Kidney (tissue), 14 donors: Measurements from ENCODE around the gene STK25. TPM values are rescaled to one million over a fixed set of nuclear protein-coding genes. Genes with fewer than 3 reads are reported as not detected.

ENCODE experiments used
- DNase-seq, 5 donors: peaks; one replicate each; pipeline ENCODE4 v3.0.0-alpha.2; 2013 to 2020
- FAIRE-seq: peaks from 2 replicates; lab custom pipeline; 2012; peaks lifted over from hg19 to GRCh38; lab: Jason Lieb, UNC
- H3K27ac ChIP-seq, 2 donors: one replicate each; pipeline ENCODE4 v1.7.0; 2013; ENCODE audit warnings: low read depth in 2 of 2, low read length in 2 of 2, inconsistent platforms in 1 of 2
- H3K27me3 ChIP-seq: one replicate; pipeline ENCODE4 v1.7.1; 2013; ENCODE audit warnings: low read length, inconsistent platforms; ENCODE audit not compliant: control insufficient read depth, insufficient read depth
- H3K36me3 ChIP-seq, 3 donors: one replicate each; pipeline versions ENCODE4 v1.7.0 to v1.7.1; 2013; ENCODE audit warnings: low read length in 3 of 3, control low read depth in 1 of 3, inconsistent platforms in 1 of 3; ENCODE audit not compliant: insufficient read depth in 3 of 3, control insufficient read depth in 2 of 3
- H3K4me1 ChIP-seq, 3 donors: one replicate each; pipeline versions ENCODE4 v1.7.0 to v1.7.1; 2013; ENCODE audit warnings: low read length in 3 of 3, inconsistent platforms in 1 of 3, low read depth in 1 of 3; ENCODE audit not compliant: control insufficient read depth in 2 of 3, insufficient read depth in 2 of 3
- H3K4me3 ChIP-seq, 3 donors: one replicate each; pipeline versions ENCODE4 v1.7.0 to v1.8.1; 2013; ENCODE audit warnings: low read length in 3 of 3, control low read depth in 1 of 3, inconsistent platforms in 1 of 3
- H3K9ac ChIP-seq, 3 donors: one replicate each; pipeline versions ENCODE4 v1.7.0 to v1.7.1; 2013; ENCODE audit warnings: low read length in 3 of 3, control low read depth in 1 of 3, inconsistent platforms in 1 of 3
- H3K9me3 ChIP-seq, 3 donors: one replicate each; pipeline versions ENCODE4 v1.7.0 to v1.7.1; 2013; ENCODE audit warnings: low read length in 3 of 3, control low read depth in 1 of 3, inconsistent platforms in 1 of 3; ENCODE audit not compliant: control insufficient read depth in 2 of 3, insufficient read depth in 1 of 3
- intact Hi-C: fragments of 100-400 bp; cut with DNase I; formaldehyde crosslinking; loops from one replicate; pipeline ENCODE4 v1.11.1; 2022
- polyA plus RNA-seq: library from polyadenylated mRNA; stranded (reverse); fragments of 350-450 nt; fragmentation: Illumina TruSeq; extraction: RNeasy Lipid Tissue Mini Kit (QIAGEN cat#74804); gene quantifications from one replicate; pipeline ENCODE4 v1.2.3, GENCODE V29; 2014; ENCODE audit warnings: low read depth, low replicate concordance; ENCODE audit not compliant: insufficient read depth
- total RNA-seq: library from RNA; stranded (reverse); fragmentation: NEBNext Ultra II Directional; extraction: Animal tissue kit (Norgen Biotek cat#: 25700); gene quantifications from one replicate; pipeline ENCODE4 v1.2.1, GENCODE V29; 2021
- TF ChIP-seq, protein P1 (sequence below): IDR thresholded peaks from 3 replicates; pipeline ENCODE4 v1.5.1; 2012; ENCODE audit warnings: mild to moderate bottlenecking, moderate library complexity, borderline replicate concordance; ENCODE audit not compliant: insufficient read depth; ENCODE audit errors: extremely low read depth
- donor health status: control.
- donor health status: control.
- donor health status: control.
- donor health status: control.
- donor health status: control.
- donor health status: DM: yes; HTN: yes; CAD: no.
- donor health status: Normal renal cell carcinoma (clear cell type).

Gene STK25
- total and polyA plus RNA-seq, 2 donors from 2014 or later, result 119 to 151 TPM

DNA sequence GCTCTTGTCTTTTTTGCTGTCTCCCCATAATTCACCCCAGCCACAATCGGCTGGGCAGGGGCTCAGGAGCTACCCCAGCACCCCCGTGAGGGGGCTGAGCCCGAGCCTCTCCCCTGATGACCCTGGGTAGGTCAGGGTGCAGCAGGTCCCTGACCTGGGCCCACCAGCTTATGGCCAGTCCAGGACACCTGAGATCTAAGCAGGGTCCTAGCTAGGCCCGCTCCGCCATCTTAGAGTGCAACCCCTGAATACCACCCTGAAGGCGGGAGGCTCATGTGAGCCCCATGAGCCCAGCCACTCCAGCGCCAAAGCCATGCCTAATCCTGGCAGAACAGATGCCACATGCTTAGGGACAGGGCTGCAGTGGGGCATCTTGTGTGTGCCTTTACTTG is 16.2 kb downstream of the STK25 start:
- H3K27ac ChIP-seq, result no peak overlapping the region
- no peaks in the 10 kb centered on the region for H3K4me1 ChIP-seq
- H3K9ac ChIP-seq, result no peak overlapping the region
- intact Hi-C loops, result no loop called here
- TF ChIP-seq, protein P1, sequence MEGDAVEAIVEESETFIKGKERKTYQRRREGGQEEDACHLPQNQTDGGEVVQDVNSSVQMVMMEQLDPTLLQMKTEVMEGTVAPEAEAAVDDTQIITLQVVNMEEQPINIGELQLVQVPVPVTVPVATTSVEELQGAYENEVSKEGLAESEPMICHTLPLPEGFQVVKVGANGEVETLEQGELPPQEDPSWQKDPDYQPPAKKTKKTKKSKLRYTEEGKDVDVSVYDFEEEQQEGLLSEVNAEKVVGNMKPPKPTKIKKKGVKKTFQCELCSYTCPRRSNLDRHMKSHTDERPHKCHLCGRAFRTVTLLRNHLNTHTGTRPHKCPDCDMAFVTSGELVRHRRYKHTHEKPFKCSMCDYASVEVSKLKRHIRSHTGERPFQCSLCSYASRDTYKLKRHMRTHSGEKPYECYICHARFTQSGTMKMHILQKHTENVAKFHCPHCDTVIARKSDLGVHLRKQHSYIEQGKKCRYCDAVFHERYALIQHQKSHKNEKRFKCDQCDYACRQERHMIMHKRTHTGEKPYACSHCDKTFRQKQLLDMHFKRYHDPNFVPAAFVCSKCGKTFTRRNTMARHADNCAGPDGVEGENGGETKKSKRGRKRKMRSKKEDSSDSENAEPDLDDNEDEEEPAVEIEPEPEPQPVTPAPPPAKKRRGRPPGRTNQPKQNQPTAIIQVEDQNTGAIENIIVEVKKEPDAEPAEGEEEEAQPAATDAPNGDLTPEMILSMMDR, result no peak
- H3K4me3 ChIP-seq, result no peak overlapping the region
- H3K9me3 ChIP-seq, result no peaks in the 10 kb centered on the region
- no peak for FAIRE-seq
- no peaks in the 10 kb centered on the region for H3K27me3 ChIP-seq
- H3K36me3 ChIP-seq, result peaks cover 2 to 24% (median 10%) of the 10 kb centered on the region in 3 donors
- no peak for DNase-seq

- intact Hi-C loops, result no loop called here
- no peak overlapping the region for H3K27ac ChIP-seq
- DNase-seq (no peak), FAIRE-seq (no peak)
- no peaks in the 10 kb centered on the region for H3K4me1 ChIP-seq
- no peak overlapping the region for H3K9ac ChIP-seq
- peaks cover 2 to 24% (median 10%) of the 10 kb centered on the region in 3 donors for H3K36me3 ChIP-seq
- no peak overlapping the region for H3K4me3 ChIP-seq
- no peaks in the 10 kb centered on the region for H3K9me3 ChIP-seq
- TF ChIP-seq, protein P1, result no peak
- no peaks in the 10 kb centered on the region for H3K27me3 ChIP-seq
Observed at GRCh38 chr2:241491549-241492173, 16.7 kb downstream of the STK25 start.

GRCh38 chr2:241490825-241491506 is 17.4 kb downstream of the STK25 start:
- Histone ChIP-seq H3K36me3 (peaks cover 2 to 24% (median 10%) of the 10 kb centered on the region in 3 donors), H3K4me1 (no peaks in the 10 kb centered on the region), H3K9me3 (no peaks in the 10 kb centered on the region), H3K27ac (no peak overlapping the region), H3K9ac (no peak overlapping the region), H3K27me3 (no peaks in the 10 kb centered on the region), H3K4me3 (no peak overlapping the region)
- intact Hi-C loops, result no loop called here
- TF ChIP-seq, protein P1, result no peak
- FAIRE-seq (no peak), DNase-seq (no peak)
